ENCODE data around the gene CMTR1. TPM values are rescaled to one million over a fixed set of nuclear protein-coding genes. Genes with fewer than 3 reads are reported as not detected.

The CMTR1 gene
- 19.8 and 25.0 TPM in 2 replicates for polyA plus RNA-seq (2012; rRNA removed)
- polyA plus RNA-seq (2012; cell fraction: cytosol; rRNA removed) = 14.4 and 17.2 TPM in 2 replicates
- polyA plus RNA-seq (2012; cell fraction: nucleus; rRNA removed) = 52.7 and 76.0 TPM in 2 replicates

GRCh38 chr6:37432916-37433656 is at the start of gene CMTR1:
Gene CMTR1, plus strand, starts transcription at chr6:37433221. Its CDS starts 2,409 bp downstream, at chr6:37435630.
- Histone ChIP-seq H3K27me3 (ENCODE audit: insufficient read depth) (no peaks in the 10 kb centered on the region), H3K9me2 (no peaks in the 10 kb centered on the region), H3K4me1 (ENCODE audit: control insufficient read depth in 1 of 2, insufficient read depth in 2 of 2, low read depth in 1 of 2, low read length in 1 of 2) (peaks cover 4 to 13% of the 10 kb centered on the region in 2 experiments; a peak in 2 of 4 replicates), H3K4me2 (peak within 1 kb of the TSS; percentile 94), H3K36me3 (replicated peaks in 1 of 2; ENCODE audit: control insufficient read depth in 1 of 2, insufficient read depth in 2 of 2, low read length in 1 of 2) (peaks cover 2 to 20% of the 10 kb centered on the region in 2 experiments), H4K20me1 (ENCODE audit: insufficient read depth) (no peaks in the 10 kb centered on the region), H3K9ac (peak within 1 kb of the TSS; percentile 81), H3F3A (replicated peaks; ENCODE audit: insufficient read depth) (no peaks in the 10 kb centered on the region), H3K4me3 (ENCODE audit: low read depth in 2 of 2, low read length in 1 of 2) (peak within 1 kb of the TSS; percentile 91 to 94), H3K9me3 (no peaks in the 10 kb centered on the region), H2AFZ (ENCODE audit: low read depth) (peak within 1 kb of the TSS; percentile 95), H3K27ac (ENCODE audit: low read depth in 2 of 2, low read length in 1 of 2) (peak within 1 kb of the TSS; percentile 67 to 91), H3K79me2 (ENCODE audit: insufficient read depth) (peaks cover 30% of the 10 kb centered on the region)
- TF ChIP-seq GATA2 (CRISPR knock-in tag; IDR thresholded peaks at IDR 0.05) = no peak
- TF ChIP-seq FOXJ3 (CRISPR knock-in tag; IDR thresholded peaks at IDR 0.05) = peak; percentile 34; the same call in 1 of the 2 replicates
- peak; percentile 54 for TF ChIP-seq CHD2 (IDR thresholded peaks at IDR 0.05; ENCODE audit: low read length, partially characterized antibody)
- TF ChIP-seq NFIC (IDR thresholded peaks at IDR 0.05; ENCODE audit: borderline replicate concordance) = no peak
- peak; percentile 85 for TF ChIP-seq TAF1 (IDR thresholded peaks at IDR 0.05; ENCODE audit: borderline replicate concordance, low read depth, low read length)
- peak; percentile 96 for TF ChIP-seq POLR2AphosphoS5 (IDR thresholded peaks at IDR 0.05; ENCODE audit: low read depth, low read length)
- TF ChIP-seq MXI1 (IDR thresholded peaks at IDR 0.05; ENCODE audit: low read depth, low read length) = peak; percentile 69; the same call in 1 of the 2 replicates
- TF ChIP-seq TEAD4 (IDR thresholded peaks at IDR 0.05; ENCODE audit: borderline replicate concordance, insufficient read depth) = no peak
- peak; percentile 72 for TF ChIP-seq NRF1 (IDR thresholded peaks at IDR 0.05; ENCODE audit: low read depth, low read length)
- TF ChIP-seq EP300 (IDR thresholded peaks at IDR 0.05; ENCODE audit: borderline replicate concordance in 1 of 2, low read depth in 1 of 2, low read length in 1 of 2) = no peak
- TF ChIP-seq ELF1 (IDR thresholded peaks at IDR 0.05) = peak; percentile 61
- TF ChIP-seq USF2 (IDR thresholded peaks at IDR 0.05; ENCODE audit: borderline replicate concordance, low read depth, low read length) = no peak
- TF ChIP-seq MAX (IDR thresholded peaks at IDR 0.05; ENCODE audit: low read depth) = peak; percentile 55
- ChIA-PET CTCF (interaction anchor here (0.8 to 1.5 kb wide), 10 partner anchors 19 to 1061 kb away, joined by 3 to 4 read pairs (median 4); no protein-coding TSS in a partner anchor), POLR2A (interaction anchor here (0.7 to 1.8 kb wide), 10 partner anchors 10 to 426 kb away, joined by 3 to 9 read pairs (median 3); no protein-coding TSS in a partner anchor)
- WGBS (ENCODE audit: low lambda C conversion rate) = 3% methylated on average over 17 of the region's 61 CpGs
- peak; percentile 99 for DNase-seq

- H3K36me3 ChIP-seq (replicated peaks in 1 of 2; ENCODE audit: control insufficient read depth in 1 of 2, insufficient read depth in 2 of 2, low read length in 1 of 2) = peaks cover 10 to 34% of the 10 kb centered on the region in 2 experiments
- H3K27me3 ChIP-seq (ENCODE audit: insufficient read depth) = no peaks in the 10 kb centered on the region
- H3K27ac ChIP-seq (ENCODE audit: low read depth in 2 of 2, low read length in 1 of 2) = no peak overlapping the region
- H3K79me2 ChIP-seq (ENCODE audit: insufficient read depth) = no peaks in the 10 kb centered on the region
- ChIA-PET POLR2A (no interaction called here), CTCF (interaction anchor here (1.4 kb wide), 1 partner anchor 1106 kb away, joined by 3 read pairs; no protein-coding TSS in a partner anchor)
- no peaks in the 10 kb centered on the region for H4K20me1 ChIP-seq (ENCODE audit: insufficient read depth)
- H3K4me1 ChIP-seq (ENCODE audit: control insufficient read depth in 1 of 2, insufficient read depth in 2 of 2, low read depth in 1 of 2, low read length in 1 of 2) = peaks cover 0 to 8% of the 10 kb centered on the region in 2 experiments; a peak in 1 of 4 replicates
- no peak overlapping the region for H3K4me2 ChIP-seq
- H3K9me2 ChIP-seq = no peaks in the 10 kb centered on the region
- no peaks in the 10 kb centered on the region for H3K9me3 ChIP-seq
- H3F3A ChIP-seq (replicated peaks; ENCODE audit: insufficient read depth) = peaks cover 4% of the 10 kb centered on the region
- H3K9ac ChIP-seq = no peak overlapping the region
- no peak overlapping the region for H3K4me3 ChIP-seq (ENCODE audit: low read depth in 2 of 2, low read length in 1 of 2)
- H2AFZ ChIP-seq (ENCODE audit: low read depth) = no peak overlapping the region
- no peak for DNase-seq
- TF ChIP-seq USF1 (IDR thresholded peaks at IDR 0.05; ENCODE audit: borderline replicate concordance, low read depth) (no peak), ZBTB33 (IDR thresholded peaks at IDR 0.05; ENCODE audit: borderline replicate concordance, low read depth) (no peak), RCOR1 (IDR thresholded peaks at IDR 0.05; ENCODE audit: low read length) (no peak), NRF1 (IDR thresholded peaks at IDR 0.05; ENCODE audit: low read depth, low read length) (no peak), RAD21 (IDR thresholded peaks at IDR 0.05; ENCODE audit: low read length) (no peak), IRF3 (IDR thresholded peaks at IDR 0.05; ENCODE audit: low read depth, low read length) (no peak), RFX5 (IDR thresholded peaks at IDR 0.05; ENCODE audit: low read length) (no peak), POLR2AphosphoS5 (IDR thresholded peaks at IDR 0.05; ENCODE audit: low read depth, low read length) (no peak), TAF1 (IDR thresholded peaks at IDR 0.05; ENCODE audit: borderline replicate concordance, low read depth, low read length) (no peak), TEAD4 (IDR thresholded peaks at IDR 0.05; ENCODE audit: borderline replicate concordance, insufficient read depth) (no peak)
Measured at GRCh38 chr6:37388578-37388977, 44.4 kb upstream of the CMTR1 start.

Data from SK-N-SH (cell line).